Jurkat, Clone E6-1 (cell line): ENCODE data around the gene ARHGAP30. TPM values are rescaled to one million over a fixed set of nuclear protein-coding genes. Genes with fewer than 3 reads are reported as not detected.
"Not testable (repeated sequence)": the region's sequence is repeated elsewhere in the genome, so short reads cannot be mapped to it uniquely, and the experiment has no call there.

Experiments used
- DNase-seq: peaks from one replicate; pipeline ENCODE4 v3.0.0-alpha.2; 2011; ENCODE audit warnings: low read depth, low spot score
- H3K4me3 ChIP-seq: 2 replicates; pipeline ENCODE4 v1.5.1; 2011; ENCODE audit warnings: mild to moderate bottlenecking, low read length, control low read depth, moderate library complexity
- polyA plus RNA-seq: library from polyadenylated mRNA; unstranded; fragments of >200 nt; gene quantifications from one replicate; pipeline ENCODE4 v1.2.1, GENCODE V29; 2012; ENCODE audit warnings: missing spikeins; ENCODE audit not compliant: insufficient read length, insufficient read depth

Gene ARHGAP30, protein sequence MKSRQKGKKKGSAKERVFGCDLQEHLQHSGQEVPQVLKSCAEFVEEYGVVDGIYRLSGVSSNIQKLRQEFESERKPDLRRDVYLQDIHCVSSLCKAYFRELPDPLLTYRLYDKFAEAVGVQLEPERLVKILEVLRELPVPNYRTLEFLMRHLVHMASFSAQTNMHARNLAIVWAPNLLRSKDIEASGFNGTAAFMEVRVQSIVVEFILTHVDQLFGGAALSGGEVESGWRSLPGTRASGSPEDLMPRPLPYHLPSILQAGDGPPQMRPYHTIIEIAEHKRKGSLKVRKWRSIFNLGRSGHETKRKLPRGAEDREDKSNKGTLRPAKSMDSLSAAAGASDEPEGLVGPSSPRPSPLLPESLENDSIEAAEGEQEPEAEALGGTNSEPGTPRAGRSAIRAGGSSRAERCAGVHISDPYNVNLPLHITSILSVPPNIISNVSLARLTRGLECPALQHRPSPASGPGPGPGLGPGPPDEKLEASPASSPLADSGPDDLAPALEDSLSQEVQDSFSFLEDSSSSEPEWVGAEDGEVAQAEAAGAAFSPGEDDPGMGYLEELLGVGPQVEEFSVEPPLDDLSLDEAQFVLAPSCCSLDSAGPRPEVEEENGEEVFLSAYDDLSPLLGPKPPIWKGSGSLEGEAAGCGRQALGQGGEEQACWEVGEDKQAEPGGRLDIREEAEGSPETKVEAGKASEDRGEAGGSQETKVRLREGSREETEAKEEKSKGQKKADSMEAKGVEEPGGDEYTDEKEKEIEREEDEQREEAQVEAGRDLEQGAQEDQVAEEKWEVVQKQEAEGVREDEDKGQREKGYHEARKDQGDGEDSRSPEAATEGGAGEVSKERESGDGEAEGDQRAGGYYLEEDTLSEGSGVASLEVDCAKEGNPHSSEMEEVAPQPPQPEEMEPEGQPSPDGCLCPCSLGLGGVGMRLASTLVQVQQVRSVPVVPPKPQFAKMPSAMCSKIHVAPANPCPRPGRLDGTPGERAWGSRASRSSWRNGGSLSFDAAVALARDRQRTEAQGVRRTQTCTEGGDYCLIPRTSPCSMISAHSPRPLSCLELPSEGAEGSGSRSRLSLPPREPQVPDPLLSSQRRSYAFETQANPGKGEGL
- 99.1 TPM for polyA plus RNA-seq

DNA sequence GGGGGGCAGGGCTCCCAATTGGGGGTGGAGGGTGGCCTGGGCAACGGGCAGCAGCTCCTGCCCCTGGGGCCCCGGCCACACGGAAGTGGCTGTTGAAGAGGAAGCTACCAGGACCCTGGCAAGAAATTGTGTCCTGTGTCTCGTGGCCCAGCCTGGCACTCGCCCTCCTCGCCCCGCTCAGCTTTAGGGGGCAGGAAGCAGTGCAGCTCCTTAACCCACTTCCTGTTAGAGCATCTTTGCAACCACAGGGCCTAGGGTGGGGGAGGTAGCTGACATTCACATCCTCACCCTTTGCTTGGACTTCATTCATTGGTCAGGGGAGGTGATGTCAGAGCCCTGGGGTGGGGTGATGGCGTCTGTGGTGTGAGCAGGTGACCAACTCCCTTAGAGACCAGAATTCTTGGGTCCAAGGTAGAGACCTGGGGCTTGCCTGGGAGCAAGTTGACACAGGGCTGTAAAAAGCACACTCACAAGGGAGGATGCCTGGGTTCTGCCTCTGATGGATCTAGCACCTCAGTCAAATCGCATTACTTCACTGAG lies at the start of gene ARHGAP30:
Gene ARHGAP30, minus strand, starts transcription at position 161 of the 540 bp plus-strand sequence. CDS start 267 bp downstream, outside the sequence.
- H3K4me3 ChIP-seq, result peak within 1 kb of the TSS; percentile 93
- peak; percentile 96 for DNase-seq

DNA sequence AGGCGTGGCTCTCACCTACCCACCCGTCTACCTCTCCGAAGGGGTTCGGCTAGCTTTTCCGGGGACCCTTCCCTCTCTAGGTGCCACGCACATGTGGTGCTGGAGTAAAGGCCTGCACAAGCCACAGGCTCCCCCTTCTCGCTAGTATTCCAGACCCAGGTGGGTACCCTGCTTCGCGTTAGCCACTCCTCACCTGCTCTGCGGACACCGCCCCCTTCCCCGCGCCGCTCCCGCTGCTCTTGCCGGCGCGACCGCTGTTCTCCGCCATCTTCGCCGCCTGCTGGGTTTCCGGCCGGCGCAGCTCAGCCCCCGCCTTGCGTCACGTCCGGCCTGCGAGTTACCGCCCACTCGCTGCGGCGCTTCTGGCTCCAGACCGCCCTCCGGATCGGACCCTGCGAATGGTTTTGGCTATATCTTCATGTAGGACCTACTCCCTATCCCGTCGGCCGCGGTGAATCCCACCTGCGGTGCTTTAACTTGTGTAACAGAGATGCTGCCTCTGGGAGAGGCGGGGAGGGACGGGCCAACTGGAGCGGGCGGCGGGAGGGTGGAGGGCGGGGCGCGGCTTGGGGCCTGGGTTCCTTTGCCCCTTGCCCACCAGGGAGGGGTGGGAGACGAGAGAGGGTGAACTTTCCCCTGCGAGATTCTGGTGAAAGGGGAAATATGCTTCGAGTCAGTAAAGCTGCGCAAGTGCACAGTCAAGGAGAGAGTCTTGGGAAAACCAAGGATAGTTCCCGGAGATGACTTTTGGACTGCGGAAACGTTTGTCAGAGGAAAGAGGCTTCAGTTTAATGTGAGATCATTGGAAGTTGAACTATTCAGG lies 48.3 kb upstream of the ARHGAP30 start, which contains the start of the genes NIT1 and PFDN2:
Gene NIT1, plus strand, starts transcription at position 347 of the 823 bp plus-strand sequence. Its CDS starts 72 bp downstream, at position 419.
Gene PFDN2, minus strand, starts transcription at position 279 of the 823 bp plus-strand sequence. Its CDS starts 11 bp downstream, at position 268.
- peak within 1 kb of the TSS; percentile 100 for H3K4me3 ChIP-seq
- DNase-seq, result peak; percentile 60

DNA sequence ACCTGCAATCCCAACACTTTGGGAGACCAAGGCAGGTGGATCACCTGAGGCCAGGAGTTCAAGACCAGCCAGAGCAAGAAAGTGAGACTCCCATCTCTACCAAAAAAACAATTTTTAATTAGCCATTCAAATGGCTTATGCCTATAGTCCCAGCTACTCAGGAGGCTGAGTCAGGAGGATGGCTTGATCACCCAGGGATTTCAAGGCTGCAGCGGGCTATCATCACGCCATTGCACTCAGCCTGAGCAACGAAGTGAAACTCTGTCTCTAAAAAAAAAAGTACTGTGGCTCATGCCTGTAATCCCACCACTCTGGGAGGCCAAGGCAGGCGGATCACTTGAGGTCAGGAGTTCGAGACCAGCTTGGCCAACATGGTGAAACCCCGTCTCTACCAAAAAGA lies 46.3 kb upstream of the ARHGAP30 start:
- not testable (repeated sequence) for H3K4me3 ChIP-seq, DNase-seq

DNA sequence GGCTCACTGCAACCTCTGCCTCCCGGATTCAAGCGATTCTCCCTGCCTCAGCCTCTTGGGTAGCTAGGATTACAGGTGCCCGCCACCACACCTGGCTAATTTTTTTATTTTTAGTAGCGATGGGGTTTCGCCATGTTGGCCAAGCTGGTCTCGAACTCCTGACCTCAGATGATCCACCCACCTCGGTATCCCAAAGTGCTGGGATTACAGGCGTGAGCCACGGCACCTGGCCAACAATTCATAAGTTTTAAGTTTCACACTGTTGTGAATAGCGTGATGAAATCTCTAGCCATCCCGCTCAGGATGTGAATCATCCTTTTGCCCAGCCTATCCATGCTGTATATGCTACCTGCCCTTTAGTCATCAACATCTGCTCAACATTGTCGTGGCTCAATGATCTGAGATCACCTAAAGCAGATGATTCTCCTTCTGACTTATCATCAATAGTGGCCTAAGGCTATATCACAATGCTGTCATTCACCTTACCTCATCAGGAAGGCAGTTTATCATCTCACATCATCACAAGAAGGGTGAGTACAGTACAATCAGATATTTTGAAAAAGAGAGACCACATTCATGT lies 45.5 kb upstream of the ARHGAP30 start:
- no peak for DNase-seq
- H3K4me3 ChIP-seq, result no peak overlapping the region

DNA sequence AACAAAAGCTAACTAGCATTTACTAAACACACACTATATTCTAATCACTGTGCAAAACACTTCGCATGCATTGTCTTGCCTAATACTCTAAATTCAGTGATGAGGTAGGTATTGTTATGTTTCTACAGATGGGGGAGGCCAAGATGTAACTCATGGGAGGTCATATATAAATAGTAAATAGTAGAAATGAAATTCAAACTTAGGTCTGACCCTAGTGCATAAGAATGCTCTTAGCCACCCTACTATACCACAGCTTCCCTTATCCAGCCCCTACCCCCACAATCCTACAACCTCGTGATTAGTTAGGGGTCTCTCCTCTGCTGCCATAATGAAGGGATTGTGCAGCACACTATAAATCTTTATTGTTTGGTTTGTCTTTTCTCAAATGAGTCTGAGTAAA lies 44.9 kb upstream of the ARHGAP30 start:
- no peak overlapping the region for H3K4me3 ChIP-seq
- no peak for DNase-seq

DNA sequence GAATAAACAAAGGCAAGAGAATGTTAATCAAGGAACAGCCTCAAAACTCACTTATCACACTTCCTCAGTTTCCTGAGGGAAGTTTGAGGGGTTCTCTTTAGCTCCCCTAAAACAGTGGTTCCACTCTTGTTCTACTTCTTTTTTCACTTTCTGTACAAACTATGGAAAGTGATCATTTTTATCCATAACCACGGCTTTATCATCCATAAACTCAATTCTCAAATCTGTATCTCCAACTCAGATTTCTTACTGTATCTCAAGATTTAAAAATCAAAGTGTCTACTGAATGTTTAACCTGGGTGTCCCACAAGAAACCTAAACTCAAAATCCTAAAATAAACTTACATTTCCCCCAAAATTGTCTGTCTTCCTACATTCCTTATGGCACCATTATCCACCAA lies 44.2 kb upstream of the ARHGAP30 start:
- no peak overlapping the region for H3K4me3 ChIP-seq
- DNase-seq, result no peak

DNA sequence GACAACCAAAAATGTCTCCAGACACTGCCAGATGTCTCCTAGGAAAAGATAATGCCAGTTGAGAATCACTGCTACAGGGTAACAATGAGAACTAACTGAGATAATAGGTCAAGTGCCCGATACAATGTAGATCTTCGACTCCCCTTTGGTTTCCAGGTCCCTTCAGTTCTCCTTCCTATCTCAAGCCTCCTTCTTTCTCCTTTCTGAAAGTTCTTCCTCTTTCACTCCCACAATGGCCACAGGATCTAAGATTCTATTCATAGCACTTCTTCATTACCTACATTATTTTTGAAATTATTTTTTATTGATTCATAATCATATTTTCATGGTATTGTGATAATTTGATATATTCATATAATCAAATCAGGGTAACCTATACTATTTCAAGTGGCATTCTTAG lies 41.8 kb upstream of the ARHGAP30 start:
- no peak overlapping the region for H3K4me3 ChIP-seq
- DNase-seq, result no peak

DNA sequence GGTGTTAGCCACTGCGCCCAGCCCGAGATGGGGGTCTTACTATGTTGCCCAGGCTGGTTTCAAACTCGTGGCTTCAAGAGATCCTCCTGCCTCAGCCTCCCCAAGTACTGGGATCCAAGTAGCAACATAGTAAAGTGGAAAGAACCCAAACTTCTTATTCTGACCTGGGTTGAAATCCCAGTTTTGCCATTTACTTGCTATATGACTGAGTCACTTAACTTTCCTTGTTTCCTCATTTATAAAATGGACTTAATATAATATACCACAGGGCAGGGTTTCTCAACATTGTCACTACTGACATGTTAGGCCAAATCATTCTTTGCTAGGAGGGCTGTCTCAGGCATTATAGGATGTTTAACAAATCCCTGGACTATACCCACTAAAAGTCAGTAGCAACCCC lies 41.4 kb upstream of the ARHGAP30 start:
- H3K4me3 ChIP-seq, result no peak overlapping the region
- DNase-seq, result no peak

DNA sequence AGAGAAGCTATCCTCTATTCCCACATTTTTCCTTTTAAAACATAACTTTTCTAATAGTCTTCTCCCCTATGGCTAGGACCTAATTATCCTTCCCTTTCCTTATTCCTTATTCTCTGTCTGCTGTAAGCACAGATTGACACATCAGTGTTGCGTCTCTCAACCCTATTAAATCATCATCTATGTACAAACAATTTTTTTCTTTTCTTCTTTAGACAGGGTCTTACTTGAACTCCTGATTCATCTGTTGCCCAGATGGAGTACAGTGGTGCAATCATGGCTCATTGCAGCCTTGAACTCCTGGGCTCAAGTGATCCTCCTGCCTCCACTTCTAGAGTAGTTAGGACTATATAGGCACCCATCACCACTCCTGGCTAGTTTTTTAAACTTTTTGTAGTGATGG lies 36.7 kb upstream of the ARHGAP30 start:
- DNase-seq, result no peak
- H3K4me3 ChIP-seq, result no peak overlapping the region

DNA sequence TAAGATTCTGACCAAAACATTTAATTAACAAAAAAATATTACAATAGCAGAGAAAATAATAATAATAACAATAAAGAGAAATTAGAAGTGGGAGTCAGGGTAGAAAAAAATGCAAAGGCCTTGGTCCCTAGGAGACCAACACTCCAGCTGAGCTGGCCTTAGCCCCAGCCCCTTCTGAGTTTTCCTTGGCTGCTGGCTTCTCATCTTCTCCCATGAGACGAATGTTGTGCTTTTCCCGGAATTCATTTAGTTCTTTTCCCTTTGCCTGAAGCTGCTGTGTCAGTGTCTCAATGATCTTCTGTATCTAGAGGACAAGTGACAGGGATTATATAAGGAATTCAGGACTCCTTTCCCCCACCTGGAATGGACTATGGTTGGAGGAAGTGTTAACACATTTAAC lies 30.9 kb upstream of the ARHGAP30 start:
- no peak for DNase-seq
- H3K4me3 ChIP-seq, result no peak overlapping the region

DNA sequence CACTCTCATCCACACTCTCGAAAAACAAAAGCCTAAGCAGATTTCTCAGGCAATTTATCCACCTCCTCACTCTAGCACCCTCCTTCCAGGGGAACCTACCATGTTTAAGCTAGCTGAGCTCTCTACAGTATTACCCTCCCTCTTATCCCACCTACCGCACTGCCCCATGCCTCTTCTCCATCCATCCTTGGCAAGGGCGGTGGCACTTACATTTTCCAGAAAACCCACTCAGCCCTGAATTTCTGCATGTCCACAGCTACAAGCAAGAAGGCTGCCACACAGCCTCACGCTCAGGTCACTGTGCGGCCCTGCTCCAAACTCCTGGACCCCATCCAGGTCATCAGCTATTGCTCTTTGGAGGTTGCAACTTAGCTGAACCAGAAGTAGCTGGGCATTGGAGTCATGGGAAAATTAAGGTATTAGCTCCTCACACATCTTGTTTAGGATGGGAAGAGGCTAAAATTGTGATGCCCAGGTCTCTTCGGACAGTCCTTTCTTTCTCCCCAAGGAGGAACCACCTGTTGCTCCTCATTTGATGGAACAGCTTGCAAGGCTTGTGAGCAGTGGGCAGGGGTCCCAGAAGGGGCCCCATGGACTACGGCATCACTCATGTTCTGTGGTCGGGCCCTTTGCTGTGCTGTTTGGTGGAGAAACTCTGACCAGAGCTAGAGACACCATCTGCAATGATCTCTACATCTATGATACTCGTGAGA lies 29.6 kb upstream of the ARHGAP30 start:
- H3K4me3 ChIP-seq, result no peak overlapping the region
- no peak for DNase-seq

DNA sequence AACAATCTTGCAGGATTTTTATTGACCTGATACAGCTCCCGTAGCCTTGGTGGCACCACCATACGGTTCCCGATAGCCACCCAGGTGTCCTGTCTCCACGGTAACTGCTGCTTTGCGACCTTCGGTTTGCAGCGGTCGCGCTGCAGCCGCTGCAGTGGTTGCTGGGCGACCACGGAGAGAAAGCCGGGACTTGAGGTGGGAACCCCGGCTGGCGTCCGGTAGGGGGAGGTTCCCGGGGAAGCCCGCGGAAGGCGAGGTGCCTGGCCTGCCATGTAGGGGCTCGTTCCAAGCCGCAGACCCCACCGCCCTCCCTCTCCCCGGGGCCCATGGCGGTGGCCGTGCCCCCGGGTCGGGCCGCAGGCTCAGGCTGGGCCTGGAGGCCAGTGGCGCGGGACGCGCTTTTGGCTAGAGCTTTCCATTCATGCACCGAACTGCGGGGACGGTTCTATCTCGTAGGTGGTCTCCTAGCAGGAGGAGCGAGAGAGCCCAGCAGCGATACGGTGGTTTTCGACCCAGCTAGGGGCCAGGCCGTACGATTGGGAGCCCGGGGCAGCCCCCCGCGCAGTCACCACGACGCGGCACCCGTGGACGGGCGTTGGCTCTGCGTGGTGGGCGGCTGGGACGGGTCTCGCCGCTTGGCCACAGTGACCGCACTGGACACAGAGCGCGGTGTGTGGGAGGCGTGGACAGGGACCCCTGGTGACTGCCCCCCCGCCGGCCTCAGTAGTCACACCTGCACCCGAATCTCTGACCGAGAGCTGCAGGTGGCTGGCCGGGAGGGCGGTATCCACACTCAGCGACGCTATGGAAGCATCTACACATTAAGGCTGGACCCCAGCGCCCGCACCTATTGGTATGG lies 28.7 kb upstream of the ARHGAP30 start, which contains the start of gene KLHDC9:
Gene KLHDC9, plus strand, starts transcription at position 152 of the 859 bp plus-strand sequence. Its CDS starts 175 bp downstream, at position 327.
- peak within 1 kb of the TSS; percentile 54 for H3K4me3 ChIP-seq
- peak; percentile 82 for DNase-seq

DNA sequence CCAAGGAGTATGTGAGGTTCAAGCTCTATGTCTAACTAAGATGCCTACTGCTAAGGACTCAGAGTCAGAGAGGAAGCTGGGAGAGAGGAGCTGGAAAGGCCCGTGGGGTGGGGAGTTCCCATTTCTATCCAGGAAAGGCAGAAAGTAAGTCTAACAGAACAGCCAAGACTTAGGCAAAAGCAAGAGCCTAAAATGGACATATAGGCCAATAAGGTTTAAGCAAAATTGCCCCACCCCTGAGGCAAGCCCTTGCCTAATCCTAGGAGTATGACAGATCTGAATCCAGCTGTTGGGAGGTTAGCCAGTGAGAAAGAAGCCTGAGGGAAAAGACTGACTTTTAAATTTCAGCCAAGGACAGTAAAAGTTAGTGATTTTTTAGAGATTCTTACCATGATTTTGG lies 26.8 kb upstream of the ARHGAP30 start:
- DNase-seq, result no peak
- no peak overlapping the region for H3K4me3 ChIP-seq

DNA sequence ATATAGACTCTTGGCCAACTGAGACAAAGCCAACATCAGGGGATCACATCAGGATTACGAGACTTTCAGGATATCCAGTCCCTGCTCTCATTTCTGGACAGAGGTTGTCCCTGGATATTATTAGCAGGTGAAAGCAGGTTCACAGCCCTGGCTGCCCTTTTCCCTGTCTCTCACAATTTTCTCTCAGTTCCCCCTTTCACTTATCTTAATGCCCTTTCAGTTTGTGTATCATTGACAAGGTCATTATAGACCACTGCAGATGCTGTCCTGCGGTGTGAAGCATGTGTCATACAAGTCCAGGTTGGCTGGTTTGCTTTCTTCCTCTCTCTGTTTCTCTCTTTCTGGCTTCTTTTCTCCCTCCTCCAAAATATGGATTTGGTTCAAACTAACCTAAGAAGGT lies 26.3 kb upstream of the ARHGAP30 start:
- H3K4me3 ChIP-seq, result no peak overlapping the region
- no peak for DNase-seq

DNA sequence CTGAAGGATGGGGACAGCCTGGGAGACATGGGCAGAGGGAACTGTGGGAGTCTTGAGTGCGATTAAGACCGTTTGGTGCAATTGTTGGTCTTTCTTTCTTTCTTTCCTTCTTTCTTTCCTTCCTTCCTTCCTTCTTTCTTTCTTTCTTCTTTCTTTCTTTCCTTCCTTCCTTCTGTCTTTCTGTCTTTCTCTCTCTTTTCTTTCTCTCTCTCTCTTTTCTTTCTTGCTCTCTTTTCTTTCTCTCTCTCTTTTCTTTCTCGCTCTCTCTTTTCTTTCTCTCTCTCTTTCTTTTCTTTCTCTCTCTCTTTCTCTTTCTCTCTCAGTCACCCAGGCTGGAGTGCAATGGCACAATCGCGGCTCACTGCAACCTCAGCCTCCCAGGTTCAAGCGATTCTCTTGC lies 25.5 kb upstream of the ARHGAP30 start:
- H3K4me3 ChIP-seq, result no peak overlapping the region
- no peak for DNase-seq

DNA sequence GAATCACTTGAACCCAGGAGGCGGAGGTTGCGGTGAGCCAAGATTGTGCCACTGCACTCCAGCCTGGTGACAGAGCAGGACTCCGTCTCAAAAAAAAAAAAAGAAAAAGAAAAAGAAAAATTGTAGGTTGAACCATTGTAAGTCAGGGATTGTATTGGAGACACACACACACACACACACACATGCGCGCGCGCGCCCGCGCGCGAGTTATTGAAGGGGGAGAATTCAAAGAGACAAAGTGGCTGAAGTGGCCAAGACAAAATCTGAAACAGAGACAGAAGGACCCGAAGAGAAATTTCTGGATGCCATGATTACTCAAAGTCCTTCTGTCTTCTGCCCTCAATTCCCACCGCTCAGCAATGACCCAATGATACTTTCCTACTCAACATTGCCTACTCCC lies 24.8 kb upstream of the ARHGAP30 start:
- DNase-seq, result no peak
- no peak overlapping the region for H3K4me3 ChIP-seq
